ENCODE data around the gene CDKN2AIPNL.

CDKN2AIPNL gene, protein sequence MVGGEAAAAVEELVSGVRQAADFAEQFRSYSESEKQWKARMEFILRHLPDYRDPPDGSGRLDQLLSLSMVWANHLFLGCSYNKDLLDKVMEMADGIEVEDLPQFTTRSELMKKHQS

DNA sequence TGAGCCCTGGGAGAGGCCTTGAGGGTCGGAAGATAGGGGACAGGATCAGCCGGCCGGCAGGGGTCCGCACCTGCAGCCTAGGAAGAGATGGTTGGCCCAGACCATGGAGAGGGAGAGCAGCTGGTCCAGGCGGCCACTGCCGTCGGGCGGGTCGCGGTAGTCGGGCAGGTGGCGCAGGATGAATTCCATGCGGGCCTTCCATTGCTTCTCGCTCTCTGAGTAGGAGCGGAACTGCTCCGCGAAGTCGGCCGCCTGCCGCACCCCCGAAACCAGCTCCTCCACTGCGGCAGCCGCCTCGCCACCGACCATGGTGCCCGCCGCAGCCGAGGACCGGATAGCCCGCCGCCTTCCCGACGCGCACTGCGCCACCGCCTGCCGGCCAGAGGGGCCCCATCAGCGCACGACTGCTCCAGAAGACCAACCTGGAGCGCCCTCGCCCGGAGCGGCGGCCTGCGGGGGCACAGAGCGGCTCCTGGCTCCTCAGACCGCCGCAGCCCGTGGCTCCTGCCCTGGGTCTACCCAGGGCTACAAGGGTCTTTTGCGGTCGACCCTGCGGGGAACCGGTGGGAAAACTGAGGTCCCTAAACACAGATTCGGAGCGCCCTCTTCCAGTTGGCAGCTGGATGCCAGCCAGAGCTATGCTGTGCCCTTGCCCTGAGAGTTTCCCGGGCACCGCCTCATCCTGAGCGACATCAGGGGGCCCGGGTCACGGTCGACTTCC lies at the start of gene CDKN2AIPNL:
CDKN2AIPNL (minus strand) TSS at position 336 of the 721 bp plus-strand sequence; CDS start at position 309, 27 bp downstream.
- DNase-seq: peak; percentile 91

GRCh38 chr5:134460551-134460950 lies 48.9 kb upstream of the CDKN2AIPNL start:
- DNase-seq: no peak

DNA sequence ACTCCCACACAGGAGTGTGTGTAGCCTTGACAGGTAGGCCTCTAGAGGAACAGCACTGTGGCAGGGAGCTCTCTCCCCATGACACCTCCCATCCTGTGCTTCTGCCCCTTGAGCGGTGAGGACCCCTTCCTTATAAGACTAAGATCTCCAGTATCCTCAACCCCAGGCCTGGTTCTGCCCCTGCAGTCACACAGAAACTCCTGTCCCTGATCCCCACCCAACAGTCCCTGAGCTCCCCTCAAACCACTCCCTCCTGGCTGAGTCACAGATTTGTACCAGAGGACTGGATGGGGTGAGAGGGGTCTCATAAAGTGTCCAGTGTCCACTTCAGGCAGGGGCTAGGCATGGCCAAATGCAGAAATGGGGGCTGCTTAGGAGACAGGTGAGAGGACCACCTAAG lies 47.8 kb upstream of the CDKN2AIPNL start:
- no peak for DNase-seq

DNA sequence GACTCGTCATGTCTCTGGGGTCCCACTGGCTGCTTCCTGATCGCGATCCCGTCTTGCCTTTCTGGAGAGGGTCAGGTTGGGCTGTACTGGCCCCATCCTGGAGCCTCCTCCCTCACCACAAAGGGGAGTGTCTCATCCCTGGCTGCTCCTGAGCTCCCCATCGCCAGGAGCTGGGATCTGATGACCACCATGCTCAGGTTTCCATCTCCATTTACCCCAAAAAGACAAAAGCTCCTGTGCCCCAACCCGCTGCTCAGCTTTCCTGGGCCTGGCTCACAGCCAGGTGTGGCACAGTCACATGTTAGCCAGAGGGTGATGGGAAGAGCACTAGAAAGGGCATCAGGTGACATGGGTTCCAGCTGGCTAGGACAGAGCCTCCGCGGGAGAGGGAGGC lies 47.3 kb upstream of the CDKN2AIPNL start:
- DNase-seq: no peak

DNA sequence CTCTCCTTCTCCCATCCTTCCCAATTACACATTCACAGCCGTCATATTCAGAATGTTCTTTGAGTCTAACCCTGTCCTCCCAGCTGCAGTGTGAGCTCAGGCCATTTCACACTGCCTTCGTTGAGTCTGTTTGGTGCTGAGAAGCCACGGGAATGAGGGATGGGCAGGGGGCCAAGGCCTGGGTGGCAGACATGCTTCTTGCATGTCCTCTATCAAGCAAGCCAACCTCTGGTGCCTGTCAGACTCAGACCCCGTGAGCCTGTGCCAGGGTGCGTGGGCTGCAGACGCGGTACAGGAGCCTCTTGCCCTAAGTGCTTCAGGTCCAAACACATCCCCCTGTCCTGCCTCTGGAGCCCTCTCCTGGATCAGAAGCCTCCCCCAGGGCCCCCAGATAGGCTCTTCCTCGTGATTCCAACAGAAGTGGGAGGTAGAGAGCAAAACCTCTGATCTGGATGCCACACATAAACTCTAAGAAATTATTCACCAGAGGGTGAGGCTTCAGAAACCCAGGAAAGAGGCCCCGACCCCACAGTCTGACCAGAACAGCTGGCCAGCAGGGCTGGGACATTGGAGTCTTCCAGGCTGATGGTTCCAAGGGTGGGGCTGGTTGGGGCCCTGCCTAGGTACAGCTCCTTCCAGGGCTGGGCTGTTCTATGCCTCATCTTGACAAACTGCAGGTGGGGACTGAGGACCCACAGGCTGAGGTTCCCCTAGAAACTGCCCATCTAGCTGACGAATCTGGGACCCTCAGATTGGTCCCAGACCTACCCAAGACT lies 46.7 kb upstream of the CDKN2AIPNL start:
- no peak for DNase-seq

- DNase-seq: no peak
These were observed 46.1 kb upstream of the CDKN2AIPNL start for GRCh38 chr5:134457801-134458200.

- no peak for DNase-seq
These were observed 45.1 kb upstream of the CDKN2AIPNL start for GRCh38 chr5:134456825-134457224.

GRCh38 chr5:134455466-134455865 lies 43.8 kb upstream of the CDKN2AIPNL start:
- DNase-seq: no peak

GRCh38 chr5:134453016-134453415 lies 41.3 kb upstream of the CDKN2AIPNL start:
- no peak for DNase-seq

DNA sequence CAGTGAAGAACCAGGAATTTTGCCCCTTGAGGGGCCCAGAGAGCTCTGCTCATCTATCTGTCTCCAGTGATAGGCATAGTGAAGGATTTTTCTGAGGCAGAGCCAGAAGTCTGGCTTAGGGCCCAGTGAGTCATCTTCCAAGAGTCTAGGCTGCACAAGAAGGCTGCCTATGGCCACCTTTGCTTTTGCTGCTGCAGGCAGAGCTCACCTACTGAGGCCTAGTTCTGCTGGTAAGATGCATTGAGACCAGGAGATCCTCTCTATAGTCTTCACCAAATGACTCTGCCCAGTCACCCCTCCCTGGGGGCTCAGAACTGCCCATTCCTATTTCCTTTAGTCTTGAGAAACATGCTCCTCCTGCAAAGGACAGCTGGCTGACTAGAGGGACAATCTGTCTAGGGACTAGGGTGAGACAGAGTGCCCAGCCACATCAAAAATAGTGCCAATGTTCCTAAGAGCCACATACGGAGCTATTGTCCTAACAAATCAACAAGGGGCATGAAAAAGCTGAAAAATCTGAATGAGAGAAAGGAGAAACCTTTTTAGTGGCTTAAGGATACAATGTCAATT lies 40.3 kb upstream of the CDKN2AIPNL start:
- DNase-seq: no peak

DNA sequence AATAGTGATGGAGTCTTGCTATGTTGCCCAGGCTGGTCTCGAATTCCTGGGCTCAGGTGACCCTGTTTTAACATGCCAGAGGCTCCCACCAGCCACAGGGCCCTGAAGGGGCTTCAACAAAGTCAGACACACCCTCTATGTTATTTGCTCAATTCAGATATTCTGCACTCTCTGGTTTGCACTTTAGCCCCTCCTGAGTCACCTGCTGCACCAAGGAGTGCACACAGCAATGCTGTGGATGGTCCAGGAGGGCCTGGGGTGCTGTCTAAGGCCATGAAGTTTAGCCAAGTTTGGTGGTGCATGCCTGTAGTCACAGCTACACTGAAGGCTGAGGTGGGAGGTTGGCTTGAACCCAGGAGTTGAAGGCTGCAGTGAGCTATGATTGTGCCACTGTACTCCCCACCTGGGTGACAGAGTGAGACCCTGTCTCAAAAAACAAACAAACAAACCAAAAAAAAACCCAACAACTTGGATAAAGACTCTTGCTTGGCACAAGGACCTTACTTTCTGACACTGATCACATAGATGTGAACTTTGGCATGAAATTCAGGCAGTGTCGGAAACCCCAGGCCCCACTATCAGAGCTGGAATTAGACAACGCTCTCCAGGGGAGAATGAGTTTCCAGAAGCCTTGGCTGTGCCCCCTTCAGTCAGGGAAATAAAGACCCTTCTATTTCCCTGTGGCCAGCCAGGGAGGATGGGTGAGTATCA lies 39.7 kb upstream of the CDKN2AIPNL start:
- no peak for DNase-seq

DNA sequence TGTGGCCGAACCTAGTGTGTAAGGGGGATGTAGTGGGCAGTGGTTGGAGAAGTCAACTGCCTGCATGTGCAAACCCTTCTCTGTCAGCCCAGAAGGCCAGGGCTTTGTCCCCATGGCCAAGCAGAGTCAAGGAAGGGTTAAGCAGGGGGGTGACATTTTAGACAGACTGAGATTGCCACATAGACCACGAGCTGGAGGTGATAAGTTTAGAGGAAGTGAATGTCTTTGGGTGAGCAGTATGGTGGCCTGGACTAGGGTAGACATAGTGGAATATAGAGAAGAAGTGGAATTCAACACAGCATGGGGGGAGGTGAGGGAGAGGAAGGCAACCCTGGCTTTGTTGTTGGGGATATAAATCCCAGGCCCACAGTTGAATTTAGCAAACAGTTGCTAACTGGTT lies 38.7 kb upstream of the CDKN2AIPNL start:
- no peak for DNase-seq

GRCh38 chr5:134449167-134449566 lies 37.5 kb upstream of the CDKN2AIPNL start:
- no peak for DNase-seq

DNA sequence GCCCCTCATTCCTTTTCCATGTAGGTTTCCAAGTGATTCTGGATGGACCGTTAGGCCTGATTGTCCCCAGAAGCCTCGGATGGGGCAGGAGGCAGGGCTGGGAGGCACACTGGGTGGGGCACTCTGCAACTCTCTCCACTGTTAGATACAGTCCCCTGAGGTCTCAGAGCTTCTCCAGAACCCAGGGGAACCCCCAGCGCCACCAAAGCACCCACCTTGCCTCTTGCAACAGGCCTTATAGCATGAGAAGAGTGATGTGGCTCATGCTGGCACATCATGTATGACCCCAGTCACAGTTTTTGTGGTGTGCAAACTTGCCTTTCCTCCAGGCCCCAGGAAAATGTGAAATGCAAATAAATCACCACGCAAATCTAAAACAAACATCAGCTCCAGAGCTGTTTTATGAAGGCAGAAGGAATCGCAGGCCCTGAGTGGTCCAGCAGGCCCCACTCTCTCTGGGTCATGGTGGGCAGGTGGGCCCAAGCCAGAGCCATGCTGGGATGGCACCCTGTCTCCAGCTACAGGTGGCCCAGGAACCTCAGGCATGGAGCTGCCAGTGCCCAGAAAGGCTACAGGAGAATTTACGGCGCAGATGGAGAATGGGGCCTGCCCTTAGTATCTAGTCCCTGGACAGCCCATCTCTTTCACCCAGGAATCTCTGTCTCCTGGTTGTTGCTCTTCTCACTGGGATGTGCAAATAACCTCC lies 36.3 kb upstream of the CDKN2AIPNL start:
- DNase-seq: no peak

- DNase-seq: no peak
These were observed 35.3 kb upstream of the CDKN2AIPNL start for GRCh38 chr5:134446938-134447337.

- DNase-seq: no peak
These were observed 34.5 kb upstream of the CDKN2AIPNL start for GRCh38 chr5:134445856-134446818.

- DNase-seq: no peak
These were observed 33.3 kb upstream of the CDKN2AIPNL start for GRCh38 chr5:134444941-134445471.

DNA sequence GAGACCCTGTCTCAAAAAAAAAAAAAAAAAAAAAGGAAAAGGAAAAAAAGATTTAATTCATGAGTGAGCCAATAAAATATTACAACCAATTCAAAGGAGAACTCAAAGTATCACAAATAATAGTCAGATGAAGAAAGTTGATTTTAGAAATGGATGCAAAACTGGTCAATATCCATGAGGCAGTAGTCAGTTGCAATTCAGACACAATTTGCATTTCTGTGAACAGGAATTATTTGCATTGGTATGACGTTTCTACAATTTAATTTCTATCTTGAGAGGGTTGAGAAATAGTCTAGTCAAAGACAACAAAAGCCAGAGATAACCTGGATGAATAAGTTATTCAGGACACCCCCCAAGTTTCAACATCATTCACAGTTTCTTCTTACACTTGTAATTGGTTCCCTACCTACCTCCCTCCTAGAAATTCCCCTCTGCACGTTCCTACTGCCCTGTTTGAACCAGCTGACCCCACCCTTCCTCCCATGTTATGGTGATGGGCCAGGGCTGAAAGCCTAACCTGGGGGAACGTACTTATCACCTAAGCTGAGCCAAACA lies 28.6 kb upstream of the CDKN2AIPNL start:
- DNase-seq: no peak

- DNase-seq: no peak
These were observed 27.6 kb upstream of the CDKN2AIPNL start for GRCh38 chr5:134439210-134439654.

DNA sequence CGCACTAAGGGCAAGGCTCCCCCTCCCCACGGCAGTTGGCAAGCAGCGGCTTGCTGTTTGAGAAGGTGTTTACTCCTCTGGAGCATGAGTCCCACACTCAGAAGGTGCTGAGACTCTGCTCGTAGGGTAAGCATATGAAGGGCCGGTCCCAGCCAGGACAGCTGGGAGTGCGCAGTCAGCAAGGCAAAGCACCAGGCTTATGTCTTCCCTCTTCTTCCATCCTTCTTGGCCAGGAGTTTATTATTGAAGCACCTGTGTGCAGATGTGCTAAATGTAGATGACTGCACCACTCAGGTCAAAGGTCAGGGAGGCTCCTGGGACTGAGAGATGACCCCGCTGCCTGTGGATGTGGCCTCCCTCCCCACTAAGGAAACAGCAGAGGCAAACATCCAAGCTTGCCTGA lies 27.0 kb upstream of the CDKN2AIPNL start:
- no peak for DNase-seq
